Measurements from ENCODE around the gene MARK4. TPM values are rescaled to one million over a fixed set of nuclear protein-coding genes. Genes with fewer than 3 reads are reported as not detected.

MARK4 gene
- total RNA-seq, 1 experiment from 2014 or later, result 37.7 TPM

DNA sequence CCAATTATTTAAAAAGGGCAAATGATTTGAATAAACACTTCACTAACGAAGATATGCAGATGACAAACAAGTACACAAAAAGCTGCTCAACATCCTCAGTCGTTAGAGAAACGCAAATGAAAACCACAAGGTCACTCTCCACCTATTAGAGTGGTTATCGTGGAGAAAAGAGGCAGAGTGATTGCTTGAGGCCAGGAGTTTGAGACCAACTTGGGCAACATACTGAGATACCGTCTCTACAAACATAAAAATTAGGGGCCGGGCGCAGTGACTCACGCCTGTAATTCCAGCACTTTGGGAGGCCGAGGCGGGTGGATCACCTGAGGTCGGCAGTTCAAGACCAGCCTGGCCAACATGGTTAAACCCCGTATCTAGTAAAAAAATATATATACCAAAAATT is 45.3 kb upstream of the MARK4 start:
- no peaks in the 10 kb centered on the region for H3K9me2 ChIP-seq (ENCODE audit: insufficient read depth)
- H3K4me2 ChIP-seq (ENCODE audit: low read length), result no peak overlapping the region
- no peak overlapping the region for H3K4me3 ChIP-seq (replicated peaks in 1 of 2; ENCODE audit: low read depth in 1 of 2, low read length in 2 of 2)
- no peak overlapping the region for H2AFZ ChIP-seq (ENCODE audit: low read depth, low read length, poor library complexity, severe bottlenecking)
- intact Hi-C loops (cut with micrococcal nuclease), result no loop called here
- ATAC-seq, result no peak
- H3K4me1 ChIP-seq (ENCODE audit: control insufficient read depth in 1 of 2, insufficient read depth in 2 of 2, low read length in 2 of 2), result no peaks in the 10 kb centered on the region
- H3K27me3 ChIP-seq (ENCODE audit: insufficient read depth, low read length), result no peaks in the 10 kb centered on the region
- ChIA-PET RAD21 (ENCODE audit: low non-redundant PET in 1 of 2, low total read pairs in 2 of 2, uncharacterized antibody in 2 of 2, unreplicated experiment in 2 of 2) (interaction anchor here (0.6 kb wide), 2 partner anchors 30 to 362 kb away, joined by 3 read pairs; no protein-coding TSS in a partner anchor), POLR2A (interaction anchor here (0.7 kb wide), 1 partner anchor 205 kb away, joined by 3 read pairs; no protein-coding TSS in a partner anchor), CTCF (no interaction called here)
- no peaks in the 10 kb centered on the region for H3K36me3 ChIP-seq (ENCODE audit: control insufficient read depth in 1 of 2, insufficient read depth in 2 of 2, low read length in 2 of 2)
- TF ChIP-seq ZNF274 (IDR thresholded peaks at IDR 0.05; ENCODE audit: low read depth, low read length), result no peak
- no peak for TF ChIP-seq EZH2 (IDR thresholded peaks at IDR 0.05)
- no peak for TF ChIP-seq SIN3A (IDR thresholded peaks at IDR 0.05; ENCODE audit: low read depth)
- no peak for TF ChIP-seq SRF (IDR thresholded peaks at IDR 0.05; ENCODE audit: low read depth)
- no peak for TF ChIP-seq POLR2A (IDR thresholded peaks at IDR 0.05; ENCODE audit: borderline replicate concordance, extremely low read depth, insufficient read depth, insufficient read length)
- no peak for TF ChIP-seq CEBPB (IDR thresholded peaks at IDR 0.05; ENCODE audit: low read depth)
- TF ChIP-seq YY1 (IDR thresholded peaks at IDR 0.05; ENCODE audit: extremely low read depth, insufficient replicate concordance, low read depth, low read length), result no peak
- TF ChIP-seq ZFX (IDR thresholded peaks at IDR 0.05), result no peak
- no peak for TF ChIP-seq EGR1 (IDR thresholded peaks at IDR 0.05; ENCODE audit: low read depth)
- no peak for TF ChIP-seq JUND (IDR thresholded peaks at IDR 0.05)
- TF ChIP-seq, protein P1, sequence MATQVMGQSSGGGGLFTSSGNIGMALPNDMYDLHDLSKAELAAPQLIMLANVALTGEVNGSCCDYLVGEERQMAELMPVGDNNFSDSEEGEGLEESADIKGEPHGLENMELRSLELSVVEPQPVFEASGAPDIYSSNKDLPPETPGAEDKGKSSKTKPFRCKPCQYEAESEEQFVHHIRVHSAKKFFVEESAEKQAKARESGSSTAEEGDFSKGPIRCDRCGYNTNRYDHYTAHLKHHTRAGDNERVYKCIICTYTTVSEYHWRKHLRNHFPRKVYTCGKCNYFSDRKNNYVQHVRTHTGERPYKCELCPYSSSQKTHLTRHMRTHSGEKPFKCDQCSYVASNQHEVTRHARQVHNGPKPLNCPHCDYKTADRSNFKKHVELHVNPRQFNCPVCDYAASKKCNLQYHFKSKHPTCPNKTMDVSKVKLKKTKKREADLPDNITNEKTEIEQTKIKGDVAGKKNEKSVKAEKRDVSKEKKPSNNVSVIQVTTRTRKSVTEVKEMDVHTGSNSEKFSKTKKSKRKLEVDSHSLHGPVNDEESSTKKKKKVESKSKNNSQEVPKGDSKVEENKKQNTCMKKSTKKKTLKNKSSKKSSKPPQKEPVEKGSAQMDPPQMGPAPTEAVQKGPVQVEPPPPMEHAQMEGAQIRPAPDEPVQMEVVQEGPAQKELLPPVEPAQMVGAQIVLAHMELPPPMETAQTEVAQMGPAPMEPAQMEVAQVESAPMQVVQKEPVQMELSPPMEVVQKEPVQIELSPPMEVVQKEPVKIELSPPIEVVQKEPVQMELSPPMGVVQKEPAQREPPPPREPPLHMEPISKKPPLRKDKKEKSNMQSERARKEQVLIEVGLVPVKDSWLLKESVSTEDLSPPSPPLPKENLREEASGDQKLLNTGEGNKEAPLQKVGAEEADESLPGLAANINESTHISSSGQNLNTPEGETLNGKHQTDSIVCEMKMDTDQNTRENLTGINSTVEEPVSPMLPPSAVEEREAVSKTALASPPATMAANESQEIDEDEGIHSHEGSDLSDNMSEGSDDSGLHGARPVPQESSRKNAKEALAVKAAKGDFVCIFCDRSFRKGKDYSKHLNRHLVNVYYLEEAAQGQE (IDR thresholded peaks at IDR 0.05; ENCODE audit: low read depth), result no peak
- no peak for TF ChIP-seq RAD21 (IDR thresholded peaks at IDR 0.05; ENCODE audit: low read depth)
- TF ChIP-seq, protein P2, sequence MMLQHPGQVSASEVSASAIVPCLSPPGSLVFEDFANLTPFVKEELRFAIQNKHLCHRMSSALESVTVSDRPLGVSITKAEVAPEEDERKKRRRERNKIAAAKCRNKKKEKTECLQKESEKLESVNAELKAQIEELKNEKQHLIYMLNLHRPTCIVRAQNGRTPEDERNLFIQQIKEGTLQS (IDR thresholded peaks at IDR 0.05), result no peak
- TF ChIP-seq, protein P3, sequence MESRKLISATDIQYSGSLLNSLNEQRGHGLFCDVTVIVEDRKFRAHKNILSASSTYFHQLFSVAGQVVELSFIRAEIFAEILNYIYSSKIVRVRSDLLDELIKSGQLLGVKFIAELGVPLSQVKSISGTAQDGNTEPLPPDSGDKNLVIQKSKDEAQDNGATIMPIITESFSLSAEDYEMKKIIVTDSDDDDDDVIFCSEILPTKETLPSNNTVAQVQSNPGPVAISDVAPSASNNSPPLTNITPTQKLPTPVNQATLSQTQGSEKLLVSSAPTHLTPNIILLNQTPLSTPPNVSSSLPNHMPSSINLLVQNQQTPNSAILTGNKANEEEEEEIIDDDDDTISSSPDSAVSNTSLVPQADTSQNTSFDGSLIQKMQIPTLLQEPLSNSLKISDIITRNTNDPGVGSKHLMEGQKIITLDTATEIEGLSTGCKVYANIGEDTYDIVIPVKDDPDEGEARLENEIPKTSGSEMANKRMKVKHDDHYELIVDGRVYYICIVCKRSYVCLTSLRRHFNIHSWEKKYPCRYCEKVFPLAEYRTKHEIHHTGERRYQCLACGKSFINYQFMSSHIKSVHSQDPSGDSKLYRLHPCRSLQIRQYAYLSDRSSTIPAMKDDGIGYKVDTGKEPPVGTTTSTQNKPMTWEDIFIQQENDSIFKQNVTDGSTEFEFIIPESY (IDR thresholded peaks at IDR 0.05; ENCODE audit: extremely low read depth, insufficient replicate concordance, low read length), result no peak
- TF ChIP-seq SP1 (IDR thresholded peaks at IDR 0.05; ENCODE audit: low read depth), result no peak
- no peak for TF ChIP-seq FOSL1 (IDR thresholded peaks at IDR 0.05; ENCODE audit: low read depth)
- TF ChIP-seq, protein P4, sequence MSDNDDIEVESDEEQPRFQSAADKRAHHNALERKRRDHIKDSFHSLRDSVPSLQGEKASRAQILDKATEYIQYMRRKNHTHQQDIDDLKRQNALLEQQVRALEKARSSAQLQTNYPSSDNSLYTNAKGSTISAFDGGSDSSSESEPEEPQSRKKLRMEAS (IDR thresholded peaks at IDR 0.05), result no peak
- TF ChIP-seq ELF1 (IDR thresholded peaks at IDR 0.05; ENCODE audit: borderline replicate concordance, low read depth), result no peak
- no peak for TF ChIP-seq TCF7L2 (IDR thresholded peaks at IDR 0.05; ENCODE audit: borderline replicate concordance, extremely low read depth, insufficient read depth, insufficient read length)
- TF ChIP-seq, protein P5, sequence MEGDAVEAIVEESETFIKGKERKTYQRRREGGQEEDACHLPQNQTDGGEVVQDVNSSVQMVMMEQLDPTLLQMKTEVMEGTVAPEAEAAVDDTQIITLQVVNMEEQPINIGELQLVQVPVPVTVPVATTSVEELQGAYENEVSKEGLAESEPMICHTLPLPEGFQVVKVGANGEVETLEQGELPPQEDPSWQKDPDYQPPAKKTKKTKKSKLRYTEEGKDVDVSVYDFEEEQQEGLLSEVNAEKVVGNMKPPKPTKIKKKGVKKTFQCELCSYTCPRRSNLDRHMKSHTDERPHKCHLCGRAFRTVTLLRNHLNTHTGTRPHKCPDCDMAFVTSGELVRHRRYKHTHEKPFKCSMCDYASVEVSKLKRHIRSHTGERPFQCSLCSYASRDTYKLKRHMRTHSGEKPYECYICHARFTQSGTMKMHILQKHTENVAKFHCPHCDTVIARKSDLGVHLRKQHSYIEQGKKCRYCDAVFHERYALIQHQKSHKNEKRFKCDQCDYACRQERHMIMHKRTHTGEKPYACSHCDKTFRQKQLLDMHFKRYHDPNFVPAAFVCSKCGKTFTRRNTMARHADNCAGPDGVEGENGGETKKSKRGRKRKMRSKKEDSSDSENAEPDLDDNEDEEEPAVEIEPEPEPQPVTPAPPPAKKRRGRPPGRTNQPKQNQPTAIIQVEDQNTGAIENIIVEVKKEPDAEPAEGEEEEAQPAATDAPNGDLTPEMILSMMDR (IDR thresholded peaks at IDR 0.05 in 2 of 3, conservative IDR thresholded peaks at IDR 0.05 in 1 of 3; ENCODE audit: borderline replicate concordance in 1 of 3, insufficient read depth in 1 of 3, low read depth in 2 of 3, low read length in 2 of 3), result no peak
- no peaks in the 10 kb centered on the region for H4K20me1 ChIP-seq (ENCODE audit: insufficient read depth)
- H3K9ac ChIP-seq (ENCODE audit: low read length), result no peak overlapping the region
- H3K27ac ChIP-seq (ENCODE audit: low read depth, low read length), result no peak overlapping the region
- H3K9me3 ChIP-seq (ENCODE audit: control insufficient read depth in 1 of 2, insufficient read depth in 1 of 2, low read depth in 1 of 2, low read length in 2 of 2), result no peaks in the 10 kb centered on the region
- H3K79me2 ChIP-seq (ENCODE audit: insufficient read depth, low read length), result no peaks in the 10 kb centered on the region
- no peak for DNase-seq (ENCODE audit: low read depth, low spot score)
- no TSS peak for BruUV-seq (replicated peaks)
